CD4-positive, CD25-positive, alpha-beta regulatory T cell (primary cell): ENCODE data around the gene PLLP. TPM values are rescaled to one million over a fixed set of nuclear protein-coding genes. Genes with fewer than 3 reads are reported as not detected.
"Not testable (repeated sequence)": the region's sequence is repeated elsewhere in the genome, so short reads cannot be mapped to it uniquely, and the experiment has no call there.

Experiments used
- ATAC-seq, 2 donors: fragments of 150-1000 bp; cut with Tn5 transposase; one replicate each; pipeline ENCODE4 v1.10.0; 2021; ENCODE audit warnings: low read depth in 2 of 2, moderate number of reproducible peaks in 2 of 2, moderate library complexity in 1 of 2
- DNase-seq, 3 donors: peaks; one replicate each; pipeline versions ENCODE4 v3.0.0 to v3.0.0-alpha.2; 2012 to 2022; ENCODE audit warnings: mixed read lengths in 1 of 3
- H3K27ac ChIP-seq: one replicate; pipeline ENCODE4 v1.7.0; 2013; ENCODE audit warnings: mild to moderate bottlenecking, low read length; ENCODE audit not compliant: insufficient read depth, poor library complexity, severe bottlenecking
- H3K27me3 ChIP-seq: one replicate; pipeline ENCODE4 v1.7.0; 2013; ENCODE audit warnings: low read length; ENCODE audit not compliant: control insufficient read depth, insufficient read depth
- H3K36me3 ChIP-seq: one replicate; pipeline ENCODE4 v1.7.0; 2013; ENCODE audit warnings: mild to moderate bottlenecking, low read length, moderate library complexity; ENCODE audit not compliant: control insufficient read depth, insufficient read depth
- H3K4me1 ChIP-seq: 2 replicates; pipeline ENCODE4 v1.7.0; 2013; ENCODE audit warnings: mild to moderate bottlenecking, low read length; ENCODE audit not compliant: insufficient read depth, control insufficient read depth, poor library complexity, severe bottlenecking
- H3K4me3 ChIP-seq: one replicate; pipeline ENCODE4 v1.7.0; 2013; ENCODE audit warnings: low read depth, mild to moderate bottlenecking, low read length, moderate library complexity
- H3K9me3 ChIP-seq, 2 experiments: 1 replicate in 1 of 2; 2 replicates in 1 of 2; pipeline ENCODE4 v1.7.0; 2013; ENCODE audit warnings: low read length in 2 of 2, mild to moderate bottlenecking in 1 of 2, moderate library complexity in 1 of 2; ENCODE audit not compliant: control insufficient read depth in 2 of 2
- H3K27ac Mint-ChIP-seq, 3 donors: one replicate each; pipeline ENCODE4 v1.8.0; 2020 to 2022; ENCODE audit warnings: mild to moderate bottlenecking in 3 of 3, mixed read lengths in 3 of 3, moderate library complexity in 2 of 3
- H3K27me3 Mint-ChIP-seq: one replicate; pipeline ENCODE4 v1.8.0; 2022; ENCODE audit warnings: mild to moderate bottlenecking, mixed read lengths
- H3K36me3 Mint-ChIP-seq: one replicate; pipeline ENCODE4 v1.8.0; 2020; ENCODE audit warnings: mixed read lengths
- H3K4me1 Mint-ChIP-seq, 4 donors: one replicate each; pipeline ENCODE4 v1.8.0; 2020 to 2022; ENCODE audit warnings: mixed read lengths in 4 of 4, mild to moderate bottlenecking in 1 of 4
- H3K4me3 Mint-ChIP-seq, 4 donors: one replicate each; pipeline ENCODE4 v1.8.0; 2020 to 2022; ENCODE audit warnings: mild to moderate bottlenecking in 4 of 4, mixed read lengths in 4 of 4, moderate library complexity in 3 of 4
- H3K9me3 Mint-ChIP-seq, 7 donors: one replicate each; pipeline ENCODE4 v1.8.0; 2020 to 2022; ENCODE audit warnings: mixed read lengths in 7 of 7, mild to moderate bottlenecking in 3 of 7, moderate library complexity in 2 of 7
- polyA plus RNA-seq, 4 donors: library from polyadenylated mRNA; unstranded; fragments of 300-500 nt; fragmentation: Illumina TruSeq; gene quantifications; one replicate each; pipeline ENCODE4 v1.2.3, GENCODE V29; 2021
- total RNA-seq: library from RNA; stranded (reverse); gene quantifications from one replicate; pipeline ENCODE4 v1.2.3, GENCODE V29; 2022

PLLP gene
- total and polyA plus RNA-seq, 5 donors from 2014 or later = 0.46 to 1.3 (median 0.82) TPM; not detected in 1

- no peak overlapping the region for H3K4me3 Mint-ChIP-seq
- ATAC-seq (no peak), DNase-seq (no peak)
- H3K4me1 Mint-ChIP-seq = peaks cover 4 to 20% (median 6%) of the 10 kb centered on the region in 4 donors
- Histone ChIP-seq H3K9me3 (no peaks in the 10 kb centered on the region), H3K36me3 (no peaks in the 10 kb centered on the region), H3K27ac (no peak overlapping the region), H3K4me3 (no peak overlapping the region), H3K27me3 (peaks cover 3% of the 10 kb centered on the region), H3K4me1 (no peaks in the 10 kb centered on the region)
- no peaks in the 10 kb centered on the region for H3K36me3 Mint-ChIP-seq
- peaks cover 34% of the 10 kb centered on the region for H3K27me3 Mint-ChIP-seq
- no peak overlapping the region for H3K27ac Mint-ChIP-seq
- H3K9me3 Mint-ChIP-seq = no peaks in the 10 kb centered on the region
Measured at GRCh38 chr16:57276596-57276995, 7.9 kb downstream of the PLLP start.

- H3K27ac Mint-ChIP-seq, H3K36me3 Mint-ChIP-seq, H3K27ac ChIP-seq, H3K36me3 ChIP-seq, H3K9me3 Mint-ChIP-seq, H3K27me3 ChIP-seq, H3K4me3 ChIP-seq, H3K4me3 Mint-ChIP-seq, H3K9me3 ChIP-seq, ATAC-seq, H3K4me1 ChIP-seq, DNase-seq: not testable (repeated sequence)
- Mint-ChIP-seq H3K27me3 (peaks cover 29% of the 10 kb centered on the region), H3K4me1 (peaks cover 4 to 20% (median 6%) of the 10 kb centered on the region in 4 donors)
Measured at GRCh38 chr16:57275946-57276345, 8.5 kb downstream of the PLLP start.

- H3K4me1 ChIP-seq = no peaks in the 10 kb centered on the region
- H3K9me3 ChIP-seq = no peaks in the 10 kb centered on the region
- no peak overlapping the region for H3K27ac Mint-ChIP-seq
- H3K27ac ChIP-seq = no peak overlapping the region
- H3K9me3 Mint-ChIP-seq = no peaks in the 10 kb centered on the region
- DNase-seq = no peak
- no peaks in the 10 kb centered on the region for H3K36me3 ChIP-seq
- no peaks in the 10 kb centered on the region for H3K36me3 Mint-ChIP-seq
- peaks cover 2% of the 10 kb centered on the region for H3K27me3 ChIP-seq
- no peak overlapping the region for H3K4me3 Mint-ChIP-seq
- H3K27me3 Mint-ChIP-seq = peaks cover 13% of the 10 kb centered on the region
- H3K4me1 Mint-ChIP-seq = peaks cover 4 to 22% (median 6%) of the 10 kb centered on the region in 4 donors
- ATAC-seq = no peak
- no peak overlapping the region for H3K4me3 ChIP-seq
Measured at GRCh38 chr16:57273826-57274225, 10.6 kb downstream of the PLLP start.

- no peaks in the 10 kb centered on the region for H3K4me1 ChIP-seq
- no peaks in the 10 kb centered on the region for H3K36me3 Mint-ChIP-seq
- H3K27me3 ChIP-seq = no peaks in the 10 kb centered on the region
- H3K9me3 ChIP-seq = no peaks in the 10 kb centered on the region
- DNase-seq (no peak), ATAC-seq (no peak)
- H3K27ac Mint-ChIP-seq = no peak overlapping the region
- no peak overlapping the region for H3K4me3 ChIP-seq
- H3K36me3 ChIP-seq = no peaks in the 10 kb centered on the region
- H3K27ac ChIP-seq = no peak overlapping the region
- no peak overlapping the region for H3K4me3 Mint-ChIP-seq
- no peaks in the 10 kb centered on the region for H3K9me3 Mint-ChIP-seq
- peaks cover 4 to 23% (median 6%) of the 10 kb centered on the region in 4 donors for H3K4me1 Mint-ChIP-seq
- H3K27me3 Mint-ChIP-seq = peaks cover 9% of the 10 kb centered on the region
Measured at GRCh38 chr16:57273359-57273758, 11.1 kb downstream of the PLLP start.

DNA sequence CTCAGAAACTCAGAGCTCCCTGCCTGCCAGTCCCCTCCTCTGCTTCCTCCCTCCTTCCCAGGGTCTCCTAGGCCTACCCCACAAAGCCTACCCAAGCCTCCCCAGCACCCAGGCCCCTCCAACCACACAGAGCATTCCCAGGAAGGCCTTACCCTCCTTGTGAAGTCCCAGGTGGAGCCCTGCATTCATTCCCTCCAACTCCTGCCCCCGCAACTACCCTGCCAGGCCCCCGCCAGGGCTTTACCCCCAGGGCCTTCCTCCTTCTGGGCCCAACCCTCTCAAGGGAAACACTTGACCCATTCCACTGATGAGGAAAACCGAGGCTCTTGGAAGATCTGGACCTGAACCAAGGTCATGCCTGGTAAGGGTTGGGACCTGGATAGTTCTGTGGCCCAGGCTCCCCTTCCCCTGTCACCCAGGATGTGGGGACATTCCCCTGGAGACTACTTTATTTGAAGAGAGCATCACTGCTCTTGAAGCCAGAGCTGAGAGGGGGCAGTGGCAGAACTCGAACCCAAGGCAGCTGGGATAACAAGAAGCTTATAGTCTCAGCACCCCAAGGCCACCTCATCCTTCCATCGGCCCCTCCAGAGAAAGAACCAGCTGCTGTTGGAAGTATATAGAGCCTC lies 12.5 kb downstream of the PLLP start:
- ATAC-seq (no peak), DNase-seq (no peak)
- Histone ChIP-seq H3K27me3 (no peaks in the 10 kb centered on the region), H3K9me3 (no peaks in the 10 kb centered on the region), H3K27ac (no peak overlapping the region), H3K4me3 (no peak overlapping the region), H3K36me3 (no peaks in the 10 kb centered on the region), H3K4me1 (no peaks in the 10 kb centered on the region)
- no peak overlapping the region for H3K4me3 Mint-ChIP-seq
- H3K27ac Mint-ChIP-seq = peak overlapping the region in 1 of 3 donors; percentile 46
- no peaks in the 10 kb centered on the region for H3K36me3 Mint-ChIP-seq
- H3K9me3 Mint-ChIP-seq = no peaks in the 10 kb centered on the region
- no peaks in the 10 kb centered on the region for H3K27me3 Mint-ChIP-seq
- peaks cover 0 to 20% (median 2%) of the 10 kb centered on the region in 4 donors for H3K4me1 Mint-ChIP-seq

GRCh38 chr16:57271063-57271345 lies 13.5 kb downstream of the PLLP start:
- Mint-ChIP-seq H3K4me3 (no peak overlapping the region), H3K27me3 (no peaks in the 10 kb centered on the region), H3K9me3 (no peaks in the 10 kb centered on the region), H3K27ac (no peak overlapping the region), H3K36me3 (no peaks in the 10 kb centered on the region), H3K4me1 (peaks cover 3 to 25% (median 7%) of the 10 kb centered on the region in 4 donors)
- H3K9me3 ChIP-seq = no peaks in the 10 kb centered on the region
- H3K27ac ChIP-seq = no peak overlapping the region
- no peak overlapping the region for H3K4me3 ChIP-seq
- no peaks in the 10 kb centered on the region for H3K27me3 ChIP-seq
- peaks cover 9% of the 10 kb centered on the region for H3K4me1 ChIP-seq
- ATAC-seq (no peak), DNase-seq (no peak)
- H3K36me3 ChIP-seq = no peaks in the 10 kb centered on the region

GRCh38 chr16:57270221-57271062 lies 14.0 kb downstream of the PLLP start:
- Mint-ChIP-seq H3K4me3 (no peak overlapping the region), H3K9me3 (no peaks in the 10 kb centered on the region), H3K27ac (peak overlapping the region in 1 of 3 donors; percentile 63), H3K36me3 (no peaks in the 10 kb centered on the region), H3K27me3 (no peaks in the 10 kb centered on the region), H3K4me1 (peaks cover 3 to 29% (median 7%) of the 10 kb centered on the region in 4 donors)
- H3K9me3 ChIP-seq = no peaks in the 10 kb centered on the region
- H3K4me3 ChIP-seq = no peak overlapping the region
- no peak for DNase-seq
- H3K27me3 ChIP-seq = no peaks in the 10 kb centered on the region
- no peak overlapping the region for H3K27ac ChIP-seq
- H3K4me1 ChIP-seq = peaks cover 14% of the 10 kb centered on the region
- no peaks in the 10 kb centered on the region for H3K36me3 ChIP-seq
- ATAC-seq = no peak
